NCI-H2029 (cell line): ENCODE data around the gene HACL1.
"Not testable (repeated sequence)": the region's sequence is repeated elsewhere in the genome, so short reads cannot be mapped to it uniquely, and the experiment has no call there.

Experiments
- DNase-seq: peaks from one replicate; lab custom pipeline; 2025; lab: John Stamatoyannopoulos, UW

The HACL1 gene

GRCh38 chr3:15629860-15630597 is 28.7 kb upstream of the HACL1 start:
- peak; percentile 74 for DNase-seq

GRCh38 chr3:15628967-15629366 is 27.6 kb upstream of the HACL1 start:
- DNase-seq = no peak

DNA sequence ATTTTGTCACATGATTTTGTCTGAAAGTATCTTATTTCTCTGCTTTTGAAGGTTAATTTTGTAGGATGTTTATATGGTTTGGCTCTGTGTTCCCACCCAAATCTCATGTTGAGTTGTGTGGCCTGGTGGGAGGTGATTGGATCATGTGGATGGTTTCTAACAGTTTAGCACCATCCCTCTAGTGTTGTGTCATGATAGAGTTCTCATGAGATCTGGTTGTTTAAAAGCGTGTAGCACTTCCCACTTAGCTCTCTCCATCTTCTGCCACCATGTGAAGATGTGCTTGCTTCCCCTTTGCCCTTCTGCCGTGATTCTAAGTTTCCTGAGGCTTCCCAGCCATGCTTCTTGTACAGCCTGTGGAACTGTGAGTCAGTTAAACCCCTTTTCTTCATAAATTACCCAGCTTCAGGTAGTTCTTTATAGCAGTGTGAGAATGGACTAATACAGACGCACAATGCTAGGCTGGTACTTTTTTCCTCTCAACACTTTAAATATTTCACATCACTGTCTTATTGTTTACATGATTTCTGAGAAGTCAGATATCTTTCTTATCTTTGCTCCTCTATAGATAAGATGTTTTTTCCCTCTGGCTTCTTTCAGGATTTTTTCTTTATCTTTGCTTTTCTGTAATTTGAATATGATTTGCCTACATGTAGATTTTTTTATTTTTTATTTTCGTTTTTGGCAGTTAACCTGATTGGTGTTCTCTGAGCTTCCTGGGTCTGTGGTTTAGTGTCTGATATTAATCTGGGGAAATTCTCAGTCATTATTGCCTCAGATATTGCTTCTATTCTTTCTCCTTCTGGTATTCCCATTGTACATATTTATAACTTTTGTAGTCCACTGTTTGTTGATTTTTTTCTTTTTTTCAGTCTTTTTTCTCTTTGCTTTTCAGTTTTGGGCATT is 22.4 kb upstream of the HACL1 start:
- no peak for DNase-seq

DNA sequence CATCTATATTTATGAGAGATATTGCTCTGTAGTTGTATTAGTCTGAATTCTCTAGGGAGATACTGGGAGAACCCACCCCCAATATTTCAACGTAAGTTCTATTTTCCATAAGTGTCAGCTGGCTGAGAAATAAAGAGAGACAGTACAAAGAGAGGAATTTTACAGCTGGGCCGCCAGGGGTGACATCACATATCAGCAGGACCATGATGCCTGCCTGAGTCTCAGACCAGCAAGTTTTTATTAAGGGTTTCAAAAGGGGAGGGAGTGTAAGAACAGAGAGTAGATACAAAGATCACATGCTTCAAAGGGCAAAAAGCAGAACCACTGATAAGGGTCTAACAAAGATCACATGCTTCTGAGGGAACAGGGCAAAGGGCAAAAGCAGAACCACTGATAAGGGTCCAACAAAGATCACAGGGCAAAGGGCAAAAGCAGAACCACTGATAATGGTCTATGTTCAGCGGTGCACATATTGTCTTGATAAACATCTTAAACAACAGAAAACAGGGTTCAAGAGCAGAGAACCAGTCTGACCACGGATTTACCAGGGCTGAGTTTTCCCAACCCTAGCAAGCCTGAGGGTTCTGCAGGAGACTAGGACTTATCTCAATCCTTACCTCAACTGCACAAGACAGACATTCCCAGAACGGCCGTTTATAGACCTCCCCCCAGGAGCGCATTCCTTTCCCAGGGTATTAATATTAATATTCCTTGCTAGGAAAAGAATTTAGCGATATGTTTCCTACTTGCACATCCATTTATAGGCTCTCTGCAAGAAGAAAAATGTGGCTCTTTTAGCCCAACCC is 18.5 kb upstream of the HACL1 start:
- not testable (repeated sequence) for DNase-seq

- no peak for DNase-seq
Observed at GRCh38 chr3:15616053-15616452, 14.7 kb upstream of the HACL1 start.

DNA sequence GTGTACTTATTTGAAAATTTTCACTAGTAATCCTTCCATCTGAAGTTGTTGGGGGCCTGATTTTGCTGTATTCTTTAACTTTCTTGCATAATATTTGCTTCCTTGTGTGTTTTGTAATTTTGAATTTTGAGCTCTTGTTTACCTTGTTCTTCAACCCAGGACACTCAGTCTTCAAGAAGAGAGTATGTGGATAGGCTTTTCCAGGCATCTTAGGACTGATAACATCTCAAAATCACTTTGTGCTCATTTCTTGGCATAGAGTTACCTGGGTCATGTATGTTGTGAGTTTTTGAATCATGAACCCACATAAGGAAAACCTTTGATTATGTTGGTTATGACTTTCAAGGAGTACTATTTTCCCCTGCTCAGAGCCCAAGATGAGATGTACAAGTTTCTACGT is 13.6 kb upstream of the HACL1 start:
- no peak for DNase-seq

DNA sequence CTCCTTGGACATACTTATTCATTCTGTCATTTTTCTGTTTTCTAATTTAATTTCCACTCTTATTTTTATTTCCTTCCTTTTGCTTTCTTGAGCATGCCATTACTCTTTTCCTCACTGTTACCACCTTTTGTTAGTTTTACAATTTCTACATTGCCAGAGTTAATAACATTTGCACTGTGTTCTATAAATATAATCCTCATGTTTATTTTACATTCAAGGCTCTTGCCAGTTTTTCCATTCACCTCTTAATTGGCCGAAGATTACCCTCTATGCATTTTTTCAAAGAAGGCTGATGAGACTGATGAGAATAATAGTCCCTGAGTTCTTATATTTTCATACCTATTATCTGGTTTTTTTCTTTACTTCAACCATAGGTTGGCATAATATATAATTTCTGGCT is 10.6 kb upstream of the HACL1 start:
- no peak for DNase-seq

DNA sequence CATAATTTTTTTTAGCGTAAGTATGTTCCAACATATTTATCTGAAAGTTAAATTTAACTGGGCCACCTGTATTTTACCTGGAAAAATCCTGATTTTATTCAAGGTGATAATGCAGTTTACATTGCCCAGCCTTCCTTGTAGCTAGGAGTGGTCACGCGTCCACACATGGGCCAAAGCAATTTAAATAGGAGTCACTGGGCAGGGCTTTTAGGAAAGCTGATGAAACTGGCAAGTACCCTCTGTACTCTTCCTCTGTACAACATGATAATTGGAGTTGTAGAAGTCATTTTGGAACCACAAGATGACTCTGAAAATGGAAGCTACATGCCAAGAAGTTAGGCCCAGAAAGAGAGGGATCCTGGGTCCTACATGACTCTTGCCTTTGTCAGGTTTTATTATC is 9.6 kb upstream of the HACL1 start:
- no peak for DNase-seq

DNA sequence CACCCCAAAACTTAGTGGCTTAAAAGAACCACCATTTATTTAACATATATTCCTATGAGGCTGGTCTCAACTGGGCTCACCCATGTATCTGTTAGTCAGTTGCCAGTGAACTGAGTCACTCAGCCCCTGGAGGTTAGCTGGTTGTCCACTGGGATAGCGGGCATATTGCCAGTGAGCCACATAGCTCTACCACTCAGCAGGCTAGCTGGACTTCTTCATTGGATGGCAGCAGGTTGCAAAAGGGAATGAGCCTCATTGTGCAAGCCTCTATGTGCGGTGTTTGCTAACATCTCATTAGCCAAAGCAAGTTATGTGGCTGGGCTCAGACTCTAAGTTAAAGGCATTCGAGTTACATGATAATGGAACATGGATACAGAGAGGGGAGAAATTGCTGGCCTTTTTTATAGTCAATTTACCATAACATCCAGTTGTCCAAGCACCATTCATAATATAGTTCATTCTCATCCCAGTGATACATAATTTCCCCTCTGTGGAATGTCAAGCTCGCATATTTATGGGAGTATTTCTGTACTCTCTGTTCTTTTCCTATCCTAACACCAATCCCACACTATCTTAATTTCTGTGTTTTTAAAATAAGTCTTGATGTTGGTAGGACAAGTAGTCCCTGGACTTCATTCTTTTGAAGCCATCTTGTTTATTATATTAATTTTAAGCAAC is 8.9 kb upstream of the HACL1 start:
- no peak for DNase-seq

DNA sequence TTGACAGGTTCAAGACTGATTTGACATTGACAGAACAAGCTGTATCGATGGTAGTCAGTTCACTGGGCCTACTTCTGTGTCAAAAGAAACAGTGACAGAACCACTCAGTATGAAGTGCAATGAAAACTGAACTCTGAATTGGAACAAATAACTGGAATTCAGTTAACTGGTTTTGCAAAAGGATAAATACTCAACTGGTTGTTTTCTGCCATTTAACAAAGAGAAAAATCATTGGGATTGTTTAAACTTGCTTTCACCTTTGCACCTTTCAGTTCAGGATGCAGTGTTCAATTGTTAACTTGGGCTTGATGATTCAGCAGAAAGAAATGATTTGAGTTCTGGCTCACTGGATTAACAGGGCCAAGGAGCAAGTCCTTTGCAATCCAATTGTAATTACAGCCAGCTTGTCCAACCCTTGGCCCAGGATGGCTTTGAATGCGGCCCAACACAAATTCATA is 5.1 kb upstream of the HACL1 start:
- no peak for DNase-seq

GRCh38 chr3:15604584-15604983 is 3.2 kb upstream of the HACL1 start:
- not testable (repeated sequence) for DNase-seq

DNA sequence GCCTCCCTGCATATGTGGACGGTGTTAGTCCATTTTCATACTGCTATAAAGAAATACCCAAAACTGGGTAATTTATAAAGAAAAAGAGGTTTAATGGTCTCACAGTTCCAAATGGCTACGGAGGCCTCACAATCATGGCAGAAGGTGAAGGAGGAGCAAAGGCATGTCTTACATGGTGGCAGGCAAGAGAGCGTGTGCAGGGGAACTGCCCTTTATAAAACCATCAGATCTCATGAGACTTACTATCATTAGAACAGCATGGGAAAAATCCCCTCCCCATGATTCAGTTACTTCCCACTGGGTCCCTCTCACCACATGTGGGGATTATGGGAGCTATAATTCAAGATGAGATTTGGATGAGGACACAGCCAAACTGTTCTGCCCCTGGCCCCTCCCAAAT is 1.4 kb upstream of the HACL1 start:
- DNase-seq = not testable (repeated sequence)

DNA sequence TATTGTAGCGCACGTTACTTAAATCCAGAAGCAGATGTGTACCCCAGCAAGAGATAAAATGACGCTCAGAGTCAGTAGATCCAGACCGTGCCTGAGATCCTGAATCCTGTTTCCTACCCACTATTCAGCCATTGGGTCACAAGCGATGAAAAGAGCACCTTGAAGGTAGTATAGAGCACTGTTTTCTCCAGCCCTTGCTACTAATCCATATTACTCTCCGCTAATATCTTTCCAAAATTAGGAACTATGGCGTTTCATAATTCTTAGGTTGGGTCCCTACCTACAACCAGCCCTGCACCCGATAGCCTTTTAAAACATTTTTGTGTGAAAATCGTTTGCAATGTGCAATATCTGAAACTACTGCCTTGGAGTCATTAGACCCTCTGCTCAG is 772 bp upstream of the HACL1 start:
- DNase-seq = no peak

- DNase-seq = no peak
Observed at GRCh38 chr3:15601046-15601398, 347 bp downstream of the HACL1 start.

DNA sequence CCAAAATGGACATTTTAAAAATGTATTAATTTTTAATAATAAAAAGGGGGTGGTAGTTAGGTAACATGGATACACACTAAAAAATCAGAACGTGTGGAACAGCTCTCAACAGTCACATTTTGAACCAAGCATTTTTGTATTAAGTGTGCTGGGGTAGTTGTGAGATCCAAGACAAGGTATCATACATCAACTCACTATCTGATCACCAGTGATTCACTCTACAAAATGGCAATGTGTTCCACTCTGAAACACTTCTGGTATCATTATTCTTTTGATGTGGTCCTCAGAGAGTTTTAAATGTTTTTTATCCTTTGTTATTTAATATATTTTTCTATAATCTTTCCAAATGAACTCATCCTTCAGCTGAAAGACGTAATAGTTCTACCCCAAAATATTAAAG is 5.4 kb downstream of the HACL1 start:
- no peak for DNase-seq

DNA sequence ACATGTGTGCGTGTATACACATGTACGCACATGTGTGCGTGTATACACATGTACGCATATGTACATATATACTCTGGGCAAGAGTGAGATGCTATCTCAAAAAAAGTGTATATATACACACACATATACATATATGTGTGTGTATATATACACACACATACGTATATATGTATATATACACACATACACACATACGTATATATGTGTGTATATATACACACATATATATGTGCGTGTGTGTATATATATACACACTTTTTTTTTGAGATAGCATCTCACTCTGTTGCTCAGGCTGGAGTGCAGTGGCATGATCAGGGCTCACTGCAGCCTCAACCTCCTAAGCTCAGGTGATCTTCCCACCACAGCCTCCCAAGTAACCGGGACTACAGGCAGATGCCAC is 8.4 kb downstream of the HACL1 start:
- DNase-seq = no peak

DNA sequence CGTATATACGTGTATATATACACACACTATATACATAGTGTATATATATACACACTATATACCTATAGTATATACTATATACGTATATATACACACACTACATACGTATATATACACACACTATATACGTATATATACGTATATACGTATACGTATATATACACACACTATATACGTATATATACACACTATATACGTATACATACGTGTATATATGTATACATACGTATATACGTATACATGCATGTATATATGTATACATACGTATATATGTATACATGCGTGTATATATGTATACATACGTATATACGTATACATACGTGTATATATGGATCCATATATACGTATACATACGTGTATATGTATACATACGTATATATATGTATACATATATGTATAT is 9.4 kb downstream of the HACL1 start:
- DNase-seq = no peak

GRCh38 chr3:15591242-15591641 is 10.1 kb downstream of the HACL1 start:
- no peak for DNase-seq

DNA sequence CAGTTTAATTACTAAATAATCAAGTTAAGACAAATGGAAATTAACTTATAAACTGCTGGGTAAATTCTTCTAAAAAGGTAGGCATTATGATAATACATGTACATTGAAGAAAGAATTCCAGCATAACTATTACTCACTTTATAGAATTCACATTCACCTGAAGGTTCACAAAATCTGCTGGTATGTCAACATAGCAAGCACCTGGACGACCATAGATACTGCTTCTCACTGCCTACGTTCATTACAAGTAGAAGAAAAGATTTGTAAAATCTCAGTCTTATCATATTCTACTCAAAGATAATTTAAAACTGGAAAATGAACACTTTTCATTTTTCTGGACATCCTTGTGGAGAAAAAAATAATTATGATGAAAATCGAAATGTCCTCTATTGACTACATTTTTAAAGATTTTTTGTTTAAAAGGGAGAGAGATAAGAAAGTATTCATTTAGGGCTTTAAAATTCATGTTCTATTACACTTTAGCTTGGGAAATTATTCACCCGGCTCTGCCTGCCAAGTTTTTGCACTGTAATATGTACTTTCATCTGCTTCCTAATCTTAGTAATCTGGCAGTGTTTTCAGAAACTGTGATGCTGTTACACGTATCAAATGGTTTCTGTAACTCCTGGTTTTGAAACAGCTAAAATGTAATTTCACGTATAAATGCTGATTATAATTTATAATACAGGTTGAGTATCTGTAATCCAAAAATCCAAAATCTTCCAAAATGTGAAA is 16.1 kb downstream of the HACL1 start:
- DNase-seq = no peak

- no peak for DNase-seq
Observed at GRCh38 chr3:15581471-15582394, 19.6 kb downstream of the HACL1 start.
